NT2/D1 (cell line): Measurements from ENCODE around the gene ZIK1.

Experiments used
- SUZ12 ChIP-seq: IDR thresholded peaks from 2 replicates; pipeline ENCODE4 v1.6.1; 2011; ENCODE audit not compliant: insufficient read length, insufficient read depth; ENCODE audit errors: extremely low read depth
- YY1 ChIP-seq: IDR thresholded peaks from 2 replicates; pipeline ENCODE4 v1.6.1; 2011; ENCODE audit not compliant: insufficient read length, insufficient read depth
- ZNF274 ChIP-seq: IDR thresholded peaks from 2 replicates; pipeline ENCODE4 v1.6.1; 2011; ENCODE audit warnings: mild to moderate bottlenecking, low read depth, low read length

DNA sequence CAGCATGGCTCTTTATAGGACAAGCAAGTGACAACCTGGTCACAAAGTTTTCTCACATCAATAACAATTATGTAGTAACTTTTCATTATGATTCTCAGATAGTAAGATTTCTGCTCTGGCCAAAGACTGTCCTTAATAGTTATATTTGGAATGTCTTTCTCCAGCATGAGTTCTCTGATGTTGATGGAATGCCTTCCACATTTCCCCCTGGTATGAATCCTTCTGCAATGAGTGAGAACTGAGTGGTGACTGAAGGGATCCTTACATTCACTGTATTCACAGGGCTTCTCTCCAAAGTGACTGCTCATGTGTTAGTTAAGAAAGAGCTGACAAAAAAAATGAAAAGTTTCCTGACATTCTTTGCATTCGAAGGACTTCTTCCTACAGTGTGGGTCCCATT lies 37.4 kb upstream of the ZIK1 start:
- no peak for TF ChIP-seq YY1
- no peak for TF ChIP-seq ZNF274
- TF ChIP-seq SUZ12, result no peak
